ENCODE results near the gene MOB2.

DNA sequence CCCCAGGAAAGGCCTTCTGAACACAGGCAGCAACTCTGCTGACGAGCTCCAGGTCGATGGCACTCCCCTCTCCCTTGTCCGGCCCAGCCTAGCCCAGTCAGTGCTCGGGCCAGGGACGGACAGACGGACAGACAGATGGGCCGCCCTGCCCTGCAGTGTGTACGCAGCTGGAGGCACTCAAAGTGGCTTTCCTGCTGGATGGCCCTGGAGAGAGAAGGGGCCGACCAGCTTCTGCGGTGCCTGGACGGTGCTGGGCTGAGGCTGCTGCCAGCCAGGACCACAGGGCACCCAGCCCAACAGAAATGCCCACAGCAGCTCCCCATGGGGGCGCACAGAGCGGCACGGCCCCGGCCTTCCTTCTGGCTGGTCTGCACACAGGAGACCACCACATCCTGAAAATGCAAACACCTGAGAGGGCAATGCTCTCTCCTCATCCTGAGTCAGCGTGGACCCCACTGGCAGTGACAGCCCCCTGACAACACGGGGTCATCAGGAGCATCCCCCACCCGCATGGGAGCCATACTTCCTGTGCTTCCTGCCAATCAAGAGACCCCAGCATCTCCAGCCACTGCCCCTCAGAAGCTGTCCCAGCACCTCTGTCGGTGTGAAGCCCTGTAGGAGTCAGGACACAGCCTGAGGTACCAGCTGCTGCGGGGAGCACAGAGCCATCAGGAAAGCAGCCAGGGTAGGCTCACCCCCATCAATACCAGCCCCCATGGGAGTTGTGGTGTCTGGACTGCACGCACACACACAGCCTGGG lies 692 bp upstream of the MOB2 start:
- TF ChIP-seq, protein P1, sequence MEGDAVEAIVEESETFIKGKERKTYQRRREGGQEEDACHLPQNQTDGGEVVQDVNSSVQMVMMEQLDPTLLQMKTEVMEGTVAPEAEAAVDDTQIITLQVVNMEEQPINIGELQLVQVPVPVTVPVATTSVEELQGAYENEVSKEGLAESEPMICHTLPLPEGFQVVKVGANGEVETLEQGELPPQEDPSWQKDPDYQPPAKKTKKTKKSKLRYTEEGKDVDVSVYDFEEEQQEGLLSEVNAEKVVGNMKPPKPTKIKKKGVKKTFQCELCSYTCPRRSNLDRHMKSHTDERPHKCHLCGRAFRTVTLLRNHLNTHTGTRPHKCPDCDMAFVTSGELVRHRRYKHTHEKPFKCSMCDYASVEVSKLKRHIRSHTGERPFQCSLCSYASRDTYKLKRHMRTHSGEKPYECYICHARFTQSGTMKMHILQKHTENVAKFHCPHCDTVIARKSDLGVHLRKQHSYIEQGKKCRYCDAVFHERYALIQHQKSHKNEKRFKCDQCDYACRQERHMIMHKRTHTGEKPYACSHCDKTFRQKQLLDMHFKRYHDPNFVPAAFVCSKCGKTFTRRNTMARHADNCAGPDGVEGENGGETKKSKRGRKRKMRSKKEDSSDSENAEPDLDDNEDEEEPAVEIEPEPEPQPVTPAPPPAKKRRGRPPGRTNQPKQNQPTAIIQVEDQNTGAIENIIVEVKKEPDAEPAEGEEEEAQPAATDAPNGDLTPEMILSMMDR (IDR thresholded peaks at IDR 0.05; ENCODE audit: insufficient read depth, low read length, poor library complexity, severe bottlenecking): no peak
- no peak for TF ChIP-seq EZH2phosphoT487 (conservative IDR thresholded peaks at IDR 0.05; ENCODE audit: low read length)
